Osteoblast (primary cell): ENCODE results near the gene LYRM2. TPM values are rescaled to one million over a fixed set of nuclear protein-coding genes. Genes with fewer than 3 reads are reported as not detected.

Source experiments
- DNase-seq: peaks from one replicate; pipeline ENCODE4 v3.0.0; 2011; ENCODE audit warnings: low spot score, mixed read lengths; ENCODE audit not compliant: insufficient read length; ENCODE audit errors: missing footprints
- H2AFZ ChIP-seq: 2 replicates; pipeline ENCODE4 v1.6.0; 2011; ENCODE audit warnings: mild to moderate bottlenecking, low read length
- H3K27ac ChIP-seq: 2 replicates; pipeline ENCODE4 v1.5.1; 2011; ENCODE audit warnings: mild to moderate bottlenecking, low read depth, low read length, moderate library complexity
- H3K27me3 ChIP-seq: 2 replicates; pipeline ENCODE4 v1.6.0; 2012; ENCODE audit warnings: mild to moderate bottlenecking, control low read depth, inconsistent platforms, low read length, moderate library complexity; ENCODE audit not compliant: insufficient read depth
- H3K36me3 ChIP-seq: 2 replicates; pipeline ENCODE4 v1.5.1; 2011; ENCODE audit warnings: mild to moderate bottlenecking, low read length, control low read depth, moderate library complexity; ENCODE audit not compliant: insufficient read depth
- H3K4me1 ChIP-seq: 2 replicates; pipeline ENCODE4 v1.5.1; 2011; ENCODE audit warnings: mild to moderate bottlenecking, low read length, control low read depth, moderate library complexity; ENCODE audit not compliant: insufficient read depth
- H3K4me2 ChIP-seq: 2 replicates; pipeline ENCODE4 v1.6.0; 2011; ENCODE audit warnings: mild to moderate bottlenecking, low read length; ENCODE audit not compliant: insufficient read depth
- H3K4me3 ChIP-seq: fragments of 200-600 bp; sonication (generic); 3 replicates; pipeline ENCODE4 v1.5.1; 2012; ENCODE audit warnings: mild to moderate bottlenecking, low read length, inconsistent platforms; ENCODE audit not compliant: insufficient read depth
- H3K79me2 ChIP-seq: 2 replicates; pipeline ENCODE4 v1.6.0; 2012; ENCODE audit warnings: mild to moderate bottlenecking, low read length, control low read depth, inconsistent platforms; ENCODE audit not compliant: insufficient read depth
- H3K9me3 ChIP-seq: 2 replicates; pipeline ENCODE4 v1.5.1; 2011; ENCODE audit warnings: low read depth, low read length, control low read depth
- H4K20me1 ChIP-seq: 2 replicates; pipeline ENCODE4 v1.6.0; 2012; ENCODE audit warnings: mild to moderate bottlenecking, low read length, control low read depth; ENCODE audit not compliant: insufficient read depth
- CTCF ChIP-seq: IDR thresholded peaks from 2 replicates; pipeline ENCODE4 v1.5.1; 2011; ENCODE audit warnings: mild to moderate bottlenecking, low read depth, low read length, moderate library complexity; ENCODE audit errors: extremely low read depth
- total RNA-seq: library from RNA; depleted of rRNA; stranded (reverse); fragments of >200 nt; gene quantifications from 2 replicates; pipeline ENCODE4 v1.2.3, GENCODE V29; 2012

LYRM2 gene
- total RNA-seq, 1 donor: 24.6 TPM

DNA sequence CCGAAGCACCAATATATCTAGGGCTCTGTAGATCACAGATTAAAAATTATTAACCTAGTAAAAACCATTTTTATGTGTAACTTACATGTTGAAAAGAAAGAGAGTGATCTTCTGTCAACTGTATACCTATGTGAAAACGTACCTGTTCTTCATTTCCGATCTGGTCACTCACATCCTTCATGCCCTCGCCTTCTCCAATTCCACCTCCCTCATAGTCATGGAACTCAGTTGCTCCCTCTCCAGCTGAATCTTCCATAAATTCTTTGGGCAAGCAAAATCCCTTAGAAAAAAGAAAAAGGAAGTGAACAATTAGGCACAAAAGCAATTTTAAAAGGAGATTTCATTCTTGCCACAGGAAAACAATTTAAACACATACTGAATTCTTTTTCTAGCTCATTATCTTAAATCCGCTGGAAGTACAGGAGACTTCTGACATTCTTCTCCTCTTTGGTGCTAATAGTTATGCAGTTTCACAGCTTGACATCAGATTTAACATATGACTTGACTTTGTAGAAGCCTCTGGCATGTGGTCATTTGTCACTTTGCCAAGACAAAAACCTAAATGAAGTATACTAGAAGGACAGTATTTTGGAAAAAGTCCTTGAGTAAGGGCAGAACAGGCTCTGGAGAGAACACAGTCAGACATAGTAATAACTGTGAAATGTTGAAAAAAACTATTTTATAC, 29.5 kb upstream of the LYRM2 start:
- Histone ChIP-seq H4K20me1 (no peaks in the 10 kb centered on the region), H3K27ac (no peak overlapping the region), H3K79me2 (no peaks in the 10 kb centered on the region), H3K4me1 (no peaks in the 10 kb centered on the region), H3K9me3 (no peaks in the 10 kb centered on the region), H2AFZ (no peak overlapping the region), H3K27me3 (no peaks in the 10 kb centered on the region), H3K36me3 (peaks cover 42% of the 10 kb centered on the region), H3K4me3 (no peak overlapping the region), H3K4me2 (no peak overlapping the region)
- peak; percentile 3 for DNase-seq
- no peak for TF ChIP-seq CTCF

DNA sequence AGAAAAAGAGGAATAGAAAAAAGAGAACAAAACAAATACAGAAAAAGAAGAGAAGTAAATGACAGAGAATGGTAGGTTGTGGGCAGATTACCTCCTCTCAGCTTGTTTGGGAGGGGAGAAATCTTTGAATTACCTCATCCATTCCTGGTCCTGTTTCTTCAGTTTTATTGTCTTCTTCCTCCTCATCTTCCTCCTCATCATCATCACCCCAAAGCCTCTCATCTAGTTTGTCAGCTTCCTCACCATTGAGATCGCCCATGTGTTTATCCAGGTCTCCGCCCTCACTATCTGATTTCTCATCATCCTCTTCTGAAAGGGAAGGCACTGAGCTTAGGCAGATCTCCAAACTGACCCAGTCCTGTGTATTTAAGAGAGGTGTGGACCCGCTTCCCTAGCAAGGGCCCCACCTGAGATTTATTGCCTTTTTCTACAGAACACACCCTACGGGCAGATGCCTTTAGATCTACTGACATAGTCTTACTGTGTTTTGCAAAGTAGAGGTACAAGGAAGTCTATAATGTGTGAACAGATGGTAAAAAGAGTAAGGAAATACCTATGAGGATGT, 24.2 kb upstream of the LYRM2 start:
- no peaks in the 10 kb centered on the region for H3K79me2 ChIP-seq
- no peak for TF ChIP-seq CTCF

DNA sequence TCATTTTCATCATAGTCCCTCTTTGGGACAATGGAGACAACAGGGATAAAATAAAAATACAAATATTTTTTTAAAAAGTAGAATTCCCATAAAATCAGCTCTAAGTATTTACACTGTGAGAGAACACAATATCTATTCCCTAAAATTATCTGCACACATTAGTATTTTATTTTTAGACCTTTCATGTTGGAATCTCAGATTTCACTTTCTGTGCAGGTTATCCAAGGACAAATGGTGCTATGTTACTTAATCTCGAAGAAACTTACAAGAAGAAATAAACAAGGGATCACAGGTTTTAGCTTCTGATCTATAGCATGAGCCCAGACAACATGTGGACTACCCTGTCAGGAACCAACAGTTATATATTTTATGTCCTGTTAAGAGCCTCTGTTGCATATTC, 23.0 kb upstream of the LYRM2 start:
- Histone ChIP-seq H4K20me1 (no peaks in the 10 kb centered on the region), H3K4me3 (no peak overlapping the region), H3K79me2 (no peaks in the 10 kb centered on the region), H3K9me3 (no peaks in the 10 kb centered on the region), H3K36me3 (peaks cover 61% of the 10 kb centered on the region), H3K27ac (no peak overlapping the region), H3K4me2 (no peak overlapping the region), H3K4me1 (no peaks in the 10 kb centered on the region), H2AFZ (no peak overlapping the region), H3K27me3 (no peaks in the 10 kb centered on the region)
- no peak for TF ChIP-seq CTCF
- no peak for DNase-seq

More for the DNA sequence above, 24.2 kb upstream of the LYRM2 start:
- Histone ChIP-seq H3K27ac (no peak overlapping the region), H2AFZ (no peak overlapping the region), H3K4me1 (no peaks in the 10 kb centered on the region), H3K27me3 (no peaks in the 10 kb centered on the region), H4K20me1 (no peaks in the 10 kb centered on the region), H3K4me3 (no peak overlapping the region), H3K36me3 (peaks cover 53% of the 10 kb centered on the region), H3K4me2 (no peak overlapping the region), H3K9me3 (no peaks in the 10 kb centered on the region)
- peak; percentile 5 for DNase-seq

- H3K4me2 ChIP-seq: no peak overlapping the region
- H4K20me1 ChIP-seq: no peaks in the 10 kb centered on the region
- no peak for DNase-seq
- H2AFZ ChIP-seq: no peak overlapping the region
- no peaks in the 10 kb centered on the region for H3K4me1 ChIP-seq
- no peak overlapping the region for H3K27ac ChIP-seq
- H3K79me2 ChIP-seq: no peaks in the 10 kb centered on the region
- no peak overlapping the region for H3K4me3 ChIP-seq
- peaks cover 67% of the 10 kb centered on the region for H3K36me3 ChIP-seq
- TF ChIP-seq CTCF: no peak
- no peaks in the 10 kb centered on the region for H3K9me3 ChIP-seq
- no peaks in the 10 kb centered on the region for H3K27me3 ChIP-seq
These were observed 22.4 kb upstream of the LYRM2 start for GRCh38 chr6:89660981-89661380.
